Uterus (tissue), 4 donors: ENCODE results near the gene SLCO2A1. TPM values are rescaled to one million over a fixed set of nuclear protein-coding genes. Genes with fewer than 3 reads are reported as not detected.

ENCODE experiments used
- DNase-seq, 2 donors: peaks; one replicate each; pipeline ENCODE4 v3.0.0-alpha.2; 2019 to 2020
- H3K27ac ChIP-seq, 2 donors: fragments of 200-600 bp; sonication (generic); 1 replicate in 1 of 2; 2 replicates in 1 of 2; pipeline ENCODE4 v1.5.1; 2016 to 2018
- H3K27me3 ChIP-seq, 2 donors: fragments of 200-600 bp; sonication (generic); one replicate each; pipeline ENCODE4 v1.5.1; 2018 to 2019; ENCODE audit warnings: control low read depth in 1 of 2
- H3K36me3 ChIP-seq, 2 donors: fragments of 200-600 bp; sonication (generic); one replicate each; pipeline ENCODE4 v1.5.1; 2019; ENCODE audit warnings: control low read depth in 1 of 2
- H3K4me1 ChIP-seq, 2 donors: fragments of 200-600 bp; sonication (generic); one replicate each; pipeline ENCODE4 v1.5.1; 2018 to 2019; ENCODE audit warnings: control low read depth in 1 of 2
- H3K4me3 ChIP-seq, 2 donors: fragments of 200-600 bp; sonication (generic); 1 replicate in 1 of 2; 2 replicates in 1 of 2; pipeline ENCODE4 v1.5.1; 2018 to 2019; ENCODE audit warnings: mild to moderate bottlenecking in 1 of 2
- H3K9me3 ChIP-seq, 2 donors: fragments of 200-600 bp; sonication (generic); one replicate each; pipeline ENCODE4 v1.5.1; 2019; ENCODE audit warnings: control low read depth in 1 of 2
- CTCF ChIP-seq, 4 experiments: fragments of 200-600 bp in 2 of 4; fragments of 450-650 bp in 2 of 4; sonication (generic) in 2 of 4; IDR thresholded peaks; one replicate each; pipeline ENCODE4 v1.5.1; 2016 to 2019; ENCODE audit warnings: antibody characterized with exemption in 4 of 4, mild to moderate bottlenecking in 2 of 4, moderate library complexity in 1 of 4
- POLR2A ChIP-seq, 2 donors: fragments of 450-650 bp; IDR thresholded peaks; one replicate each; pipeline ENCODE4 v1.6.1; 2016; ENCODE audit warnings: antibody characterized with exemption in 2 of 2, mild to moderate bottlenecking in 1 of 2, moderate library complexity in 1 of 2
- intact Hi-C: fragments of 100-400 bp; cut with DNase I; formaldehyde crosslinking; loops from one replicate; pipeline ENCODE4 v1.15.1; 2023; ENCODE audit warnings: low total_unique reads
- total RNA-seq, 4 donors: library from RNA; depleted of rRNA in 3 of 4; stranded (reverse); fragments of >200 nt in 3 of 4; gene quantifications; one replicate each; pipeline versions ENCODE4 v1.1.0 to v1.2.4, GENCODE V29; 2014 to 2023
- donor health status: DM: yes; HTN: yes; CAD: no.

SLCO2A1 gene
- total RNA-seq, 4 donors from 2014 or later, result 3.0 to 168 (median 79.6) TPM

- DNase-seq, result no peak
- TF ChIP-seq POLR2A (IDR thresholded peaks at IDR 0.05), result no peak
- TF ChIP-seq CTCF (IDR thresholded peaks at IDR 0.05), result no peak
- intact Hi-C loops, result no loop called here
- Histone ChIP-seq H3K9me3 (no peaks in the 10 kb centered on the region), H3K27me3 (no peaks in the 10 kb centered on the region), H3K36me3 (no peaks in the 10 kb centered on the region), H3K27ac (no peak overlapping the region), H3K4me1 (no peaks in the 10 kb centered on the region), H3K4me3 (no peak overlapping the region)
Measured at GRCh38 chr3:134075846-134076245, 46.1 kb upstream of the SLCO2A1 start.

GRCh38 chr3:134075568-134075825 lies 45.8 kb upstream of the SLCO2A1 start:
- H3K36me3 ChIP-seq, result no peaks in the 10 kb centered on the region
- intact Hi-C loops, result no loop called here
- no peak overlapping the region for H3K27ac ChIP-seq

GRCh38 chr3:134074790-134075567 lies 45.3 kb upstream of the SLCO2A1 start:
- intact Hi-C loops, result no loop called here
- Histone ChIP-seq H3K4me1 (no peaks in the 10 kb centered on the region), H3K27ac (no peak overlapping the region), H3K27me3 (no peaks in the 10 kb centered on the region), H3K36me3 (no peaks in the 10 kb centered on the region), H3K9me3 (no peaks in the 10 kb centered on the region), H3K4me3 (no peak overlapping the region)
- no peak for TF ChIP-seq POLR2A (IDR thresholded peaks at IDR 0.05)
- TF ChIP-seq CTCF (IDR thresholded peaks at IDR 0.05), result no peak
- no peak for DNase-seq

More at GRCh38 chr3:134075568-134075825, 45.8 kb upstream of the SLCO2A1 start:
- Histone ChIP-seq H3K9me3 (no peaks in the 10 kb centered on the region), H3K4me3 (no peak overlapping the region), H3K4me1 (no peaks in the 10 kb centered on the region), H3K27me3 (no peaks in the 10 kb centered on the region)
- TF ChIP-seq CTCF (IDR thresholded peaks at IDR 0.05), result no peak
- TF ChIP-seq POLR2A (IDR thresholded peaks at IDR 0.05), result no peak
- no peak for DNase-seq

GRCh38 chr3:134074001-134074789 lies 44.5 kb upstream of the SLCO2A1 start:
- Histone ChIP-seq H3K4me3 (no peak overlapping the region), H3K27ac (no peak overlapping the region), H3K4me1 (no peaks in the 10 kb centered on the region), H3K27me3 (no peaks in the 10 kb centered on the region), H3K9me3 (no peaks in the 10 kb centered on the region), H3K36me3 (no peaks in the 10 kb centered on the region)
- no peak for TF ChIP-seq POLR2A (IDR thresholded peaks at IDR 0.05)
- TF ChIP-seq CTCF (IDR thresholded peaks at IDR 0.05), result no peak
- intact Hi-C loops, result no loop called here
- DNase-seq, result no peak

GRCh38 chr3:134073583-134073945 lies 43.8 kb upstream of the SLCO2A1 start:
- no peaks in the 10 kb centered on the region for H3K36me3 ChIP-seq
- no peaks in the 10 kb centered on the region for H3K27me3 ChIP-seq
- no peaks in the 10 kb centered on the region for H3K9me3 ChIP-seq
- DNase-seq, result no peak
- TF ChIP-seq CTCF (IDR thresholded peaks at IDR 0.05) (no peak), POLR2A (IDR thresholded peaks at IDR 0.05) (no peak)
- no peak overlapping the region for H3K27ac ChIP-seq
- no peak overlapping the region for H3K4me3 ChIP-seq
- H3K4me1 ChIP-seq, result no peaks in the 10 kb centered on the region
- intact Hi-C loops, result no loop called here
